ENCODE data around the gene KATNB1. TPM values are rescaled to one million over a fixed set of nuclear protein-coding genes. Genes with fewer than 3 reads are reported as not detected.
A peak's percentile ranks its signal among the peaks of the same experiment; 100 is the strongest.

Gene KATNB1
- total and polyA plus RNA-seq, 12 donors, result 9.0 to 15.1 (median 11.0) TPM

GRCh38 chr16:57739756-57740422, 4.3 kb downstream of the KATNB1 start:
- intact Hi-C loops (cut with DNase I), result loop anchor here in 1 of 10 donors (5.0 kb wide), 1 partner anchor 42 kb away; no protein-coding TSS in a partner anchor
- peaks cover 4 to 29% (median 15%) of the 10 kb centered on the region in 9 donors for H3K4me1 ChIP-seq
- ATAC-seq (no peak), DNase-seq (no peak)
- H3K27me3 ChIP-seq, result no peaks in the 10 kb centered on the region
- H3K27ac ChIP-seq, result no peak overlapping the region
- H3K36me3 ChIP-seq, result peaks cover 0 to 37% (median 0%) of the 10 kb centered on the region in 9 donors
- no peak overlapping the region for H3K4me3 ChIP-seq
- no peak for TF ChIP-seq CTCF (IDR thresholded peaks at IDR 0.05)
- H3K9me3 ChIP-seq, result no peaks in the 10 kb centered on the region
- WGBS, 2 donors, result 96 to 99% methylated on average over 18 of the region's 18 CpGs

DNA sequence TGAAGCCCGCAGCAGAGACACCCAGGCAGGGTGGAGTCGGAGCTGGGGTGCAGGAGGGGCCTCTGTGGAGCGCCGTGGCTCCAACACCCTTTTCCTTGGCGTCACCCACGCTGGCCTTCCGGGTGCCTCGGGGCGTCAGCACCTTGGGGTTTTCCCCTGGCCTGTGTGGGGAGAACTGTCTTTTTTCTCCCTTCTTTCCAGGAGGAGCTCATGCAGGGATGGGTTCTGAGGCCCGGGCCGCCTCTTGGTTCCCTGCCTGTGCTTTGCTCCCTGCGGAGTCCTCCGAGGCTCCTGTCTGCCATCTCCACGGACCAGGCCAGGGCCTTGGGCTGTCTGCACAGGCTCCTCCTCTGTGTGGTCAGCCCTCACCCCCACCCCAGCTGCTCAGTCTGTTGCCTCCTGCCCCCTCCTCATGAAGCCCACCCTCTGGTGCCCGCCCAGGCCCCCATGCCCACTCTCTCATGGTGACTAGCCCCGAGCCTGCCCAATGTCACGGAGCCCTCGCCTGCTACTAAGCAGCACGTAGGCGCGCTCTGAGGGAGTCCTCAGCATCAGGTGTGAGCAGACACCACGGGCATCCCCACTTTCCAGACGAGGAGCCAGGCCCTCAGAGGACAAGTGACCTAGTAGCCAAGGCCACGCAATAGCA, 5.0 kb downstream of the KATNB1 start:
- DNase-seq, result no peak
- peaks cover 0 to 41% (median 0%) of the 10 kb centered on the region in 9 donors for H3K36me3 ChIP-seq

GRCh38 chr16:57741660-57742191, 6.2 kb downstream of the KATNB1 start:
- intact Hi-C loops (cut with DNase I), result loop anchor here in 1 of 10 donors (5.0 kb wide), 1 partner anchor 41 kb away; no protein-coding TSS in a partner anchor
- Histone ChIP-seq H3K36me3 (peaks cover 0 to 41% (median 0%) of the 10 kb centered on the region in 9 donors), H3K4me1 (peaks cover 0 to 20% (median 9%) of the 10 kb centered on the region in 9 donors), H3K27ac (no peak overlapping the region), H3K4me3 (no peak overlapping the region), H3K27me3 (no peaks in the 10 kb centered on the region), H3K9me3 (no peaks in the 10 kb centered on the region)
- WGBS, 2 donors, result 77 to 83% methylated on average over 16 of the region's 16 CpGs
- ATAC-seq (peak in 6 of 8 donors; percentile 47 to 79 (median 68)), DNase-seq (no peak)
- no peak for TF ChIP-seq CTCF (IDR thresholded peaks at IDR 0.05)

More for the DNA sequence above, 5.0 kb downstream of the KATNB1 start:
- intact Hi-C loops (cut with DNase I), result loop anchor here in 1 of 10 donors (5.0 kb wide), 1 partner anchor 42 kb away; no protein-coding TSS in a partner anchor
- Histone ChIP-seq H3K9me3 (no peaks in the 10 kb centered on the region), H3K4me3 (no peak overlapping the region), H3K27me3 (no peaks in the 10 kb centered on the region), H3K27ac (no peak overlapping the region), H3K4me1 (peaks cover 4 to 29% (median 15%) of the 10 kb centered on the region in 9 donors)
- ATAC-seq, result no peak
- TF ChIP-seq CTCF (IDR thresholded peaks at IDR 0.05), result no peak
- WGBS, 2 donors, result 93 to 94% methylated on average over 24 of the region's 24 CpGs

DNA sequence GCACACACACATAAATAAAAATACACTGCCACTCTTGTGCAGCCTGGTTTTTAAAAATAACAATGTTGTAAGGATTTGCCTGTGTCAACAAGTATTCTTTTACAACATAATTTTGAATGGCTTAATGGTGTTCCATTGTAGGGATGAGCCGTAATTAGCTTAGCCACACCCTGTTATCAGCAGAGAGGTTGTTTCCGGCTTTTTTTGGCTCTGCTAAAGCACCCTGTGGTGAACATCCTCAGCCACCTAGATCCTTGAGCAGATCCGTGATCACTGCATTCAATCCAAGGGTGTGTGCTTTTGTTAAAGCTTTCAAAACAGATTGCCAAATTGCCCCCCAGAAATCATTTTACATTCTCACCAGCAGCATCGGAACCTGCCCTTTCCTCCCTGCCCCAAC, 7.0 kb downstream of the KATNB1 start:
- ATAC-seq (no peak), DNase-seq (no peak)
- peaks cover 0 to 13% (median 6%) of the 10 kb centered on the region in 9 donors for H3K4me1 ChIP-seq
- peaks cover 0 to 43% (median 0%) of the 10 kb centered on the region in 9 donors for H3K36me3 ChIP-seq
- intact Hi-C loops (cut with DNase I), result loop anchor here in 1 of 10 donors (5.0 kb wide), 1 partner anchor 40 kb away; no protein-coding TSS in a partner anchor
- TF ChIP-seq CTCF (IDR thresholded peaks at IDR 0.05), result no peak
- H3K27me3 ChIP-seq, result no peaks in the 10 kb centered on the region
- H3K4me3 ChIP-seq, result no peak overlapping the region
- 64 to 77% methylated on average over 4 of the region's 4 CpGs for WGBS, 2 donors
- H3K27ac ChIP-seq, result no peak overlapping the region
- no peaks in the 10 kb centered on the region for H3K9me3 ChIP-seq
